Heart left ventricle (tissue), 13 donors: ENCODE measurements around the gene MAGED2.
"Not testable (repeated sequence)": the region's sequence is repeated elsewhere in the genome, so short reads cannot be mapped to it uniquely, and the experiment has no call there.

Source experiments
- POLR2A ChIP-seq, 2 donors: fragments of 450-650 bp; IDR thresholded peaks; one replicate each; pipeline ENCODE4 v1.6.1; 2017; ENCODE audit warnings: antibody characterized with exemption in 2 of 2, mild to moderate bottlenecking in 2 of 2, moderate library complexity in 2 of 2
- TF ChIP-seq, protein P1 (sequence below), 12 donors: fragments of 200-600 bp; sonication (generic) in 4 of 12; IDR thresholded peaks; one replicate each; pipeline versions ENCODE4 v1.5.0 to v1.8.0; 2018 to 2022; ENCODE audit warnings: antibody characterized with exemption in 12 of 12, mild to moderate bottlenecking in 5 of 12
- donor health status: ischemic (EF 13 %, LVEDD 7.1; RV severe dilation, severe dysfunction).
- donor health status: DM: no; HTN: yes; CAD: no.
- donor health status: DM: no; HTN: no; CAD: no.
- donor health status: ischemic (EF 25% LVEDD 6.9; RV normal size, moderate dysfunction).
- donor health status: ischemic (EF 25% LVEDD 5.7; RV mildly dilated, moderate dysfunction).
- donor health status: ischemic (EF 35%, LVEDD 5.7; RV mildly dilated, moderate dysfunction).
- donor health status: nonischemic (EF 11% LVEDD 7.7; RV severe dilation, severe dysfunction).
- donor health status: DM: yes; HTN: yes; CAD: no.
- donor health status: PGD.
- donor health status: ischemic (EF 29% LVEDD 5.4; RV normal size, mild dysfunction).
- donor health status: nonischemic (EF 23%, LVEDD 6.1; RV moderate dilation, normal function).

DNA sequence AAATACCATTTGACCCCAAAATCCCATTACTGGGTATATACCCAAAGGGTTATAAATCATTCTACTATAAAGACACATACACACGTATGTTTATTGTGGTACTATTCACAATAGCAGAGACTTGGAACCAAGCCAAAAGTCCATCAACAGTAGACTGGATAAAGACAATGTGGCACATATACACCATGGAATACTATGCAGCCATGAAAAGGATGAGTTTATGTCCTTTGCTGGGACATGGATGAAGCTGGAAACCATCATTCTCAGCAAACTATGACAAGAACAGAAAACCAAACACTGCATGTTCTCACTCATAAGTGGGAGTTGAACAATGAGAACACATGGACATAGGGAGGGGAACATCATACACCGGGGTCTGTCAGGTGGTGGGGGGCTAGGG is 40.2 kb downstream of the MAGED2 start:
- TF ChIP-seq, protein P1, sequence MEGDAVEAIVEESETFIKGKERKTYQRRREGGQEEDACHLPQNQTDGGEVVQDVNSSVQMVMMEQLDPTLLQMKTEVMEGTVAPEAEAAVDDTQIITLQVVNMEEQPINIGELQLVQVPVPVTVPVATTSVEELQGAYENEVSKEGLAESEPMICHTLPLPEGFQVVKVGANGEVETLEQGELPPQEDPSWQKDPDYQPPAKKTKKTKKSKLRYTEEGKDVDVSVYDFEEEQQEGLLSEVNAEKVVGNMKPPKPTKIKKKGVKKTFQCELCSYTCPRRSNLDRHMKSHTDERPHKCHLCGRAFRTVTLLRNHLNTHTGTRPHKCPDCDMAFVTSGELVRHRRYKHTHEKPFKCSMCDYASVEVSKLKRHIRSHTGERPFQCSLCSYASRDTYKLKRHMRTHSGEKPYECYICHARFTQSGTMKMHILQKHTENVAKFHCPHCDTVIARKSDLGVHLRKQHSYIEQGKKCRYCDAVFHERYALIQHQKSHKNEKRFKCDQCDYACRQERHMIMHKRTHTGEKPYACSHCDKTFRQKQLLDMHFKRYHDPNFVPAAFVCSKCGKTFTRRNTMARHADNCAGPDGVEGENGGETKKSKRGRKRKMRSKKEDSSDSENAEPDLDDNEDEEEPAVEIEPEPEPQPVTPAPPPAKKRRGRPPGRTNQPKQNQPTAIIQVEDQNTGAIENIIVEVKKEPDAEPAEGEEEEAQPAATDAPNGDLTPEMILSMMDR (IDR thresholded peaks at IDR 0.05): not testable (repeated sequence)
- not testable (repeated sequence) for TF ChIP-seq POLR2A (IDR thresholded peaks at IDR 0.05)
